Testis (tissue), 2 donors: ENCODE results near the gene ARFRP1.

Source experiments
- CTCF ChIP-seq, 3 experiments: fragments of 450-650 bp in 2 of 3; fragments of 200-600 bp in 1 of 3; sonication (generic) in 1 of 3; IDR thresholded peaks; one replicate each; pipeline ENCODE4 v1.5.1; 2016 to 2019; ENCODE audit warnings: antibody characterized with exemption in 3 of 3, mild to moderate bottlenecking in 2 of 3, moderate library complexity in 1 of 3
- POLR2A ChIP-seq: fragments of 450-650 bp; IDR thresholded peaks from one replicate; pipeline ENCODE4 v1.6.1; 2017; ENCODE audit warnings: antibody characterized with exemption, mild to moderate bottlenecking, moderate library complexity

GRCh38 chr20:63678667-63679465, 28.9 kb downstream of the ARFRP1 start:
- TF ChIP-seq POLR2A (no peak), CTCF (IDR thresholded peaks at IDR 0.05) (no peak)
